Mononuclear cell (primary cell): ENCODE data around the gene RHOA. TPM values are rescaled to one million over a fixed set of nuclear protein-coding genes. Genes with fewer than 3 reads are reported as not detected.
"Not testable (repeated sequence)": the region's sequence is repeated elsewhere in the genome, so short reads cannot be mapped to it uniquely, and the experiment has no call there.

Experiments
- H3K27me3 ChIP-seq: 2 replicates; pipeline ENCODE4 v1.6.0; 2011; ENCODE audit warnings: low read length, control low read depth; ENCODE audit not compliant: insufficient read depth
- H3K4me1 ChIP-seq: 2 replicates; pipeline ENCODE4 v1.5.1; 2011; ENCODE audit warnings: mild to moderate bottlenecking, low read length, control low read depth; ENCODE audit not compliant: insufficient read depth
- H3K4me3 ChIP-seq: 2 replicates; pipeline ENCODE4 v1.5.1; 2011; ENCODE audit warnings: mild to moderate bottlenecking, low read length, moderate library complexity
- H3K9me3 ChIP-seq: 2 replicates; pipeline ENCODE4 v1.5.1; 2011; ENCODE audit warnings: low read depth, mild to moderate bottlenecking, control low read depth, low read length
- total RNA-seq: library from RNA; depleted of rRNA; stranded (reverse); fragments of >200 nt; gene quantifications from one replicate; pipeline ENCODE4 v1.2.3, GENCODE V29; 2012

The RHOA gene
- total RNA-seq, 1 donor, result 595 TPM

DNA sequence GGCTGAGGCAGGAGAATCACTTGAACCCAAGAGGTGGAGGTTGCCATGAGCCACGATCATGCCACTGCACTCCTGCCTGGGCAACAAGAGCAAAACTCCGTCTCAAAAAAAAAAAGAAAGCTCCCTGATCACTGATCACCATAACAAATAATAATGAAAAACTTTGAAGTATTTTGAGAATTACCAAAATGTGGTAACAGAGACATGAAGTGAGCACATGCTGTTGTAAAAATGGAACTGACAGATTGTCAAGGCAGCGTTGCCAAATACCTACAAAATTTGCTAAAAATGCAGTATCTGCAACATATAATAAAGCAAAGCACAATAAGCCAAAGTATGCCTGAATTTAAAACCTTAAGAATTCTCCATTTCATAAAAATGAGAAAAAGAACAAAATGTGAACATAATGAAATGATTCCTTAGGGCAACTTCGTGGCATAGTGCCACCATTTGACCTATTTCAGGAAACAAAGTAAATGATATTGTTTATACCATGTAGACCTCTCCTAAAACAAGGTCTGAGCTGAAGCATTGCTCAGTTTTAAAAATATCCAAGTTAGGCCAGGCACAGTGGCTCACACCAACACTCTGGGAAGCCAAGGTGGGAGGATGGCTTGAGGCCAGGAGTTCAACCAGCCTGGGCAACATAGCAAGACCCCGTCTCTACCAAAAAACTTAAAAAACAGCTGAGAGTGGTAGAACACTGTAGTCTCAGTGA lies 77.7 kb downstream of the RHOA start:
- no peaks in the 10 kb centered on the region for H3K27me3 ChIP-seq
- H3K9me3 ChIP-seq, result no peaks in the 10 kb centered on the region
- peaks cover 52% of the 10 kb centered on the region for H3K4me1 ChIP-seq
- H3K4me3 ChIP-seq, result no peak overlapping the region

DNA sequence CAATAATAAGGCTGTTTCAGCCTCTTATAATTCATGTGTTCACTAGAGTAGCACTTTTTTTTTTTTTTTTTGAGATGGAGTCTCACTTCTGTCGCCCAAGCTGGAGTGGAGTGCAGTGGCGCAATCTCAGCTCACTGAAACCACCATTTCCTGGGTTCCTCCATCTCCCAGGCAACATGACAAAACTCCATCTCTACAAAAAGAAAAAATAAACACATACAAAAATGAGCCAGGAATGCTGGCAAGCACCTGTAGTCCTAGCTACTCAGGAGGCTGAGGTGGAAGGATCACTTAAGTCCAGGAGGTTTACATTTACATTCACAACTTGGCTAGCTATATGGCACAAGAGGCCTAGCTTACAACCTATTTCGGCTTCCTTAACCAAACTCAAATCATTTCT lies 78.7 kb downstream of the RHOA start:
- no peak overlapping the region for H3K4me3 ChIP-seq
- no peaks in the 10 kb centered on the region for H3K27me3 ChIP-seq
- no peaks in the 10 kb centered on the region for H3K9me3 ChIP-seq
- peaks cover 42% of the 10 kb centered on the region for H3K4me1 ChIP-seq

DNA sequence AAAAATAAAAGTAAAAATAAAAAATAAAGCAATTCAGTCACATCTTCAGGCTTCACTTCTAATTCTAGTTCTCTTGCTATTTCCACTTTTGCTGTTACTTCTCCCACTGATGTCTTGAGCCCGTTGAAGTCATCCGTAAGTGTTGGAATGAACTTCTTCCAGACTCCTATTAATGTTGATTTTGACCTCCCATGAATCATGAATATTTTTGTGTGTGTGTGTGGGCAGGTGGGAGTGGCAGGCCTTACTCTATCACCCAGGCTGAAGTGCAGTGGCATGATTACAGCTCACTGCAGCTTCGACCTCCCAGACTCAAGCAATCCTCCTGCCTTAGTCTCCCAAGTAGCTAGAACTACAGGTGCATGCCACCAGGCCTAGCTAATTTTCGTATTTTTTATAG lies 82.6 kb downstream of the RHOA start:
- no peaks in the 10 kb centered on the region for H3K27me3 ChIP-seq
- peaks cover 26% of the 10 kb centered on the region for H3K4me1 ChIP-seq
- H3K4me3 ChIP-seq, result no peak overlapping the region
- H3K9me3 ChIP-seq, result no peaks in the 10 kb centered on the region

DNA sequence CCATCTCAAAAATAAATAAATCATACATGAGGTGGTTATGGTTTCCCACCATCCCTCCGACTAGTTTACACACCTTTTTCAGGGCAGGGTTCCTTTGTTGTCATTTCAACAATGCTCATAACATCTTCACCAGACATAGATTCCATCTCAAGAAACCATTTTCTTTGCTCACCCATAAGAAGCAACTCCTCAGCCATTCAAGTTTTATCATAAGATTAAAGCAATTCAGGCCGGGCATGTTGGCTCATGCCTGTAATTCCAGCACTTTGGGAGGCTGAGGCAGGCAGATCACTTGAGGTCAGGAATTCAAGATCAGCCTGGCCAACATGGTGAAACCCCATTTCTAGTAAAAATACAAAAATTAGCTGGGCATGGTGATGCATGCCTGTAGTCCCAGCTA lies 83.4 kb downstream of the RHOA start:
- not testable (repeated sequence) for H3K27me3 ChIP-seq, H3K9me3 ChIP-seq, H3K4me3 ChIP-seq
- H3K4me1 ChIP-seq, result peaks cover 18% of the 10 kb centered on the region

DNA sequence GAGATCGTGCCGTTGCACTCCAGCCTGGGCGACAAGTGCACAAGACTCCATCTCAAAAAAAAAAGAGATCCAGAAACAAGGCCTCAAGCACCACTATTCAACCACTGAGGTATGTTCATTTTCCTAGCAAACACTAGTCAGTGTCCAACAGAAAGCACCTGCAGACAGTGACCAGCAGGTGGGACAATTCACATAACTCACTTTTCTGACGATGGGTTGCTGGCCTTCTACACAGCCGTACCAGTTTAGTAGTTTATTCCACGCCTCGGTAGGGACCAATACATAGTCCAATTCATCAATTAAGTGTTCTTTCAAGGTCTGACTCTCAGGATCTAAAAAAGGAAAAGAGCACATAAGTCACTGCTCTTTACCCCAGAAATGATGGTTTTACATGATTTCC lies 84.3 kb downstream of the RHOA start:
- H3K9me3 ChIP-seq, result no peaks in the 10 kb centered on the region
- peaks cover 9% of the 10 kb centered on the region for H3K4me1 ChIP-seq
- no peaks in the 10 kb centered on the region for H3K27me3 ChIP-seq
- H3K4me3 ChIP-seq, result no peak overlapping the region

DNA sequence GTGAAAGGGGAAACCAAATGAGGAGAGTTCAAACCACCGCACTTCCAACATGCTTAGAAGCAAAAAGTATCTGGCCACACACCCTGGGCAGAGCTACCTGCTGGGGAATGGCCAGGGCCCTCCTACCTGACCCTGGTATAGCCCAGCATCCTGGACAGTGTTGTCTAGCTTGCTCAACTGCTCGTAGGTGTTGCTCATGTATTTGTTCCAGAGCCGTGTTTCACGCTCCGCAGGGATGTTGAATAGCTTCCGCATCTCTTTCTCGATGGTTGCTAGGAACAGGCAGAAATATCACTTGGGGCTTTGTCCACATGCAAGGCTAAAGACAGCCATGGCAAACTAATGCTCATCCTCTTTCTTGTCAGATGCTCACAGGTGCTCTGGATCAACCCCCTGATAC lies 87.0 kb downstream of the RHOA start:
- Histone ChIP-seq H3K9me3 (no peaks in the 10 kb centered on the region), H3K4me1 (peaks cover 5% of the 10 kb centered on the region), H3K4me3 (no peak overlapping the region), H3K27me3 (no peaks in the 10 kb centered on the region)

DNA sequence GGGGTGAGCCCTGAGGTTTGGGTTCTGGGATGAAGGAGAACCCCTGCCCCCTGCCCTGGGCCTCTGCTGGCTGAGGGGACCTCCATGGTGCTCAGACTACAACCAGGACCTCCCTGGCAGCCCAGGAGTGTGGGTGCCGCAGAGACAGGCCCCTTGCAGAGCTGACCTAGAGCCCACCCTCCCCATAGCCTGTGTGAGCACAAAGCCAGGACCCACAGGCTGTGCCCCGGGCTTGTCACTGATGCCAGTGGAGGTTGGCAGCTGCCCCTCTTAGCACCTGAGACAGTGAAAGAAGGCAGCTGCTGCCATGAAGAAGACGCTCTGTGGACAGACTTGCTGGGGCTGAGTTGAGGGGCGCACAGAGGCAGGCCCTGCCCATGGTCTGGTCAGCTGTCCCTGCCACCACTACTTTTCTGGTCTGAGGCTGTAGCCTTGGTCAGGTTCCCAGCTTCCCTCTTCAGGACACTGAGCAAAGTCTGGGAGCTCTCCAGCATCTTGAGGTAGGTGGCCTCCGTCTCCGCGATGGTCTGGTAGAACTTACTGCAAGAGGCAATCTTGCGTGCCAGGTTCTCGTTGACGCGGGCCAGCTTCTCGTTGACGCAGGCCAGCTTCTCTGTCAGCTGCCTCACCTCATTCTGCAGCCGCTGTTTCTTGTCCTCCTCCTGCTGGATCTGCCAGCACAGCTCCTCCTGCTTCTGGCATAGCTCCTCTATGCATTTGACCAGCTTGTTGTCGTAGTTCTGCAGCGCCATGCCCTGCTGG lies 94.9 kb downstream of the RHOA start:
- Histone ChIP-seq H3K9me3 (no peaks in the 10 kb centered on the region), H3K4me3 (no peak overlapping the region), H3K4me1 (no peaks in the 10 kb centered on the region), H3K27me3 (no peaks in the 10 kb centered on the region)

DNA sequence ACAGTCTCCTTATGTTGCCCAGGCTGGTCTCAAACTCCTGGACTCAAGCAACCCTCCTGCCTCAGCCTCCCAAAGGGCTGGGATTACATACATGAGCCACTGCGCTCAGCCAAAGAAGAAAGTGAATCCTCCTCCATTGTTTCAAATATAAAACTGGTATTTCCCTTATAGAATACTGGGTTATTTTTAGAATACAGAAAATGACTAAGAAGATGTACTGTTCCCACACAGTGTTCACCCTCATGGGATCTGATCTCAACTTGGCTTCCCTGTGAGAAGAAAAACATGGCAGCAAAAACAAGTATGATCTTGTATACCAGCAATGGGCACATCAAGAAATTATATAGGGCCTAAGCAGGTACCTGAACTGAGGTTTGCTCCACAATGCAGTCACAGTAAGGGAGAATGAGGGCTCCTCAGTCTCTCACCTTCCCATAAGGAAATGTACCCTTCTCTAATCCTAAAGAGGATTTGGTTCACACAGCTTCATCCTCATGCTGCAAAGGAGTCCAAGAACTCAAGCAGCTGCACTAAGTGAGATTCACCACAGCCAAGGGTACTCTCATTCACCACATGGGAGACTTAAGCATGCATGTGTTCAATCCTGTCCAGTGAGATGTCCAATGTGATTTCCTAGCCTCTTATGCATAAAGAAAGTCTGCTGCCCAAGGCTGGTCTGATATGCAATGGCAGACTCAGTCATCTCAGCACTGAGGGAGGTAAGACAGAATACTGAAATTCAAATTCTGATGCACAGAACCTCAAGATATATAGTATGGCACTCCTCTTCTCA lies 97.7 kb downstream of the RHOA start:
- H3K4me3 ChIP-seq, result no peak overlapping the region
- no peaks in the 10 kb centered on the region for H3K27me3 ChIP-seq
- H3K4me1 ChIP-seq, result no peaks in the 10 kb centered on the region
- no peaks in the 10 kb centered on the region for H3K9me3 ChIP-seq

DNA sequence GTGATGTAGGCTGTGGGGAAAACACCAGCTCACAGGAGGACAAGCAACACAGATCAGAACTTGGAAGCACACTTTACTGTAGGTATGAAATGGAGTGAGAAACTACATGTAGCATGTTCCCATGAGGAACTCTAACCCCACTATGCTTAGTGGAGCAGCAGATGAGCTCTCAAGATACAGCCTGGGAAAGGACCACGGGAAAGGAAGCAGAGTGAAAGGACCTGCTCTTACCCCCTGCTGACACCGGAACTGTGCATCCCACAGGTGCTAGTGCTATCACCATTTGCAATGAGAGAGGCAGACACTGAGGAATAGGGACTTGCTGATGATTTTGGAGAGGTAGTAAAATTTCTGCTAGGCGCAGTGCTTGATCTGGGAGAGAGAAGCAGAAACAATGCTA lies 100.5 kb downstream of the RHOA start:
- no peak overlapping the region for H3K4me3 ChIP-seq
- no peaks in the 10 kb centered on the region for H3K9me3 ChIP-seq
- no peaks in the 10 kb centered on the region for H3K27me3 ChIP-seq
- H3K4me1 ChIP-seq, result no peaks in the 10 kb centered on the region

DNA sequence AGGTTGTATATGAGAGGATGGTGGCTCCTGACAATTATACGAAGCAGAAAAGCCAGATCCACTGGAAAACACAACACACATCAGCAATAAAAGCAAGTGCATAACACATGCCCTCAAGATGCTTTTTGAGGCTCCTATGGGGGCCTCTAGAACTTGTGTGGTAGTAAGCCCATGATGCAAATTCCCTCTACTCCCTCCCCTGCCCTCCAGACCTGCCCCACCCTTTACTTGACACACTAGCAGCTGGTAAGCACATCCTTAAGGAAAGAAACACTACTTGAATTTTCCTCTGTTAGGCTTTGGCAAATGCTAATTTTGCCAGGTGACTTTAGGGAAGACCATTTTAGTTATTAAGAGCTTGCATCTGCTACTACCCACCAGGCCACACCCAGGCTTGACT lies 101.1 kb downstream of the RHOA start:
- Histone ChIP-seq H3K27me3 (no peaks in the 10 kb centered on the region), H3K4me3 (no peak overlapping the region), H3K4me1 (no peaks in the 10 kb centered on the region), H3K9me3 (no peaks in the 10 kb centered on the region)

Other genes with a start within 250 kb of the RHOA start
- gene CCDC71, start 245.6 kb downstream of the RHOA start, total RNA-seq, result 15.4 TPM
- 2.7 TPM for gene KLHDC8B, start 240.4 kb downstream of the RHOA start, total RNA-seq
- 5.0 TPM for gene C3orf62, start 134.7 kb downstream of the RHOA start, total RNA-seq
- 65.2 TPM for gene USP4, start 71.9 kb downstream of the RHOA start, total RNA-seq
- gene GPX1, start 53.6 kb downstream of the RHOA start, total RNA-seq, result 149 TPM
- gene TCTA, start 447 bp upstream of the RHOA start, total RNA-seq, result 15.3 TPM
- 2.6 TPM for gene AMT, start 10.5 kb upstream of the RHOA start, total RNA-seq
- gene NICN1, start 17.3 kb upstream of the RHOA start, total RNA-seq, result 3.7 TPM
- 9.4 TPM for gene DAG1, start 58.3 kb upstream of the RHOA start, total RNA-seq
- gene BSN, start 142.5 kb upstream of the RHOA start, total RNA-seq, result under 0.01 TPM